GM12878 (cell line): ENCODE data around the gene PITPNC1. TPM values are rescaled to one million over a fixed set of nuclear protein-coding genes. Genes with fewer than 3 reads are reported as not detected.

Experiments
- ATAC-seq: fragments of 200-7000 bp; cut with Tn5 transposase; 3 replicates; pipeline ENCODE4 v1.9.1; 2020; ENCODE audit warnings: mild to moderate bottlenecking, moderate library complexity
- BruUV-seq: library from RNA; stranded (reverse); fragments of 400-500 nt; replicated peaks from 2 replicates; lab custom pipeline; 2021; lab: Mats Ljungman, UMichigan
- CTCF ChIA-PET: fragments of 300-600 bp; sonication (Branson Sonifier 250); formaldehyde crosslinking; extraction: SDS; loops from one replicate; lab custom pipeline; 2021; ENCODE audit warnings: inconsistent platforms; lab: Yijun Ruan, JAX
- POLR2A ChIA-PET: fragments of 350-600 bp; formaldehyde crosslinking; extraction: SDS; loops from one replicate; lab custom pipeline; 2021; ENCODE audit warnings: inconsistent platforms; lab: Charles Lee
- RAD21 ChIA-PET: fragments of 300-600 bp; sonication (Branson Sonifier 250); formaldehyde crosslinking; loops from one replicate; lab custom pipeline; 2023; ENCODE audit warnings: antibody characterized with exemption; ENCODE audit not compliant: unreplicated experiment; lab: Charles Lee
- SMC1A ChIA-PET: fragments of 300-600 bp; sonication (Branson Sonifier 250); formaldehyde crosslinking; loops from one replicate; lab custom pipeline; 2023; ENCODE audit not compliant: unreplicated experiment, uncharacterized antibody; lab: Charles Lee
- DNase-seq: peaks from one replicate; pipeline ENCODE4 v3.0.0-alpha.2; 2011; ENCODE audit warnings: low read depth, low spot score
- FAIRE-seq: peaks from 3 replicates; lab custom pipeline; 2011; peaks lifted over from hg19 to GRCh38; lab: Jason Lieb, UNC
- H2AFZ ChIP-seq: 2 replicates; pipeline ENCODE4 v1.6.0; 2011; ENCODE audit warnings: low read depth, low read length, control low read depth; ENCODE audit not compliant: control insufficient read depth
- H3K27ac ChIP-seq: 2 replicates; pipeline ENCODE4 v1.5.1; 2011; ENCODE audit warnings: control low read depth; ENCODE audit not compliant: control insufficient read depth, insufficient read depth
- H3K27me3 ChIP-seq, 2 experiments: replicated peaks in 1 of 2; 2 replicates each; pipeline versions ENCODE4 v1.6.0 to v1.6.1; 2011; ENCODE audit warnings: low read length in 1 of 2; ENCODE audit not compliant: control insufficient read depth in 2 of 2, insufficient read depth in 2 of 2
- H3K36me3 ChIP-seq, 2 experiments: 2 replicates each; pipeline ENCODE4 v1.5.1; 2011; ENCODE audit warnings: low read length in 1 of 2; ENCODE audit not compliant: control insufficient read depth in 2 of 2, insufficient read depth in 2 of 2
- H3K4me1 ChIP-seq: 2 replicates; pipeline ENCODE4 v1.6.1; 2011; ENCODE audit warnings: mild to moderate bottlenecking, low read length, moderate library complexity, mixed read lengths; ENCODE audit not compliant: control insufficient read depth, insufficient read depth
- H3K4me2 ChIP-seq: 2 replicates; pipeline ENCODE4 v1.6.0; 2011; ENCODE audit warnings: control low read depth; ENCODE audit not compliant: control insufficient read depth, insufficient read depth
- H3K4me3 ChIP-seq: fragments of 200-600 bp; sonication (generic); 2 replicates; pipeline ENCODE4 v1.5.1; 2016
- H3K79me2 ChIP-seq: 2 replicates; pipeline ENCODE4 v1.6.0; 2011; ENCODE audit warnings: low read length; ENCODE audit not compliant: control insufficient read depth, insufficient read depth
- H3K9ac ChIP-seq: 2 replicates; pipeline ENCODE4 v1.8.0; 2011; ENCODE audit warnings: low read length, control low read depth, mixed read lengths; ENCODE audit not compliant: control insufficient read depth, insufficient read depth
- H3K9me3 ChIP-seq: replicated peaks from 3 replicates; pipeline ENCODE4 v1.5.1; 2011; ENCODE audit warnings: mild to moderate bottlenecking, low read length; ENCODE audit not compliant: control insufficient read depth, insufficient read depth
- H4K20me1 ChIP-seq: 2 replicates; pipeline ENCODE4 v1.6.0; 2011; ENCODE audit not compliant: control insufficient read depth, insufficient read depth
- BCL3 ChIP-seq: IDR thresholded peaks from 2 replicates; pipeline ENCODE4 v1.6.1; 2011; ENCODE audit warnings: borderline replicate concordance, low read depth, mild to moderate bottlenecking, moderate library complexity, low read length; ENCODE audit not compliant: insufficient read depth, poor library complexity, severe bottlenecking
- EED ChIP-seq: sonication (generic); IDR thresholded peaks from 2 replicates; pipeline ENCODE4 v1.6.1; 2016; ENCODE audit warnings: antibody characterized with exemption, low read depth
- EGR1 ChIP-seq, 2 experiments: IDR thresholded peaks; 1 replicate in 1 of 2; 2 replicates in 1 of 2; pipeline ENCODE4 v1.6.1; 2011 to 2012; ENCODE audit warnings: low read depth in 2 of 2, low read length in 2 of 2, borderline replicate concordance in 1 of 2, mild to moderate bottlenecking in 1 of 2, moderate library complexity in 1 of 2
- FOXM1 ChIP-seq: IDR thresholded peaks from 2 replicates; pipeline ENCODE4 v1.6.1; 2012; ENCODE audit warnings: low read depth, mild to moderate bottlenecking, inconsistent platforms, low read length, moderate library complexity
- IKZF2 ChIP-seq, 2 experiments: fragments of 450-650 bp; IDR thresholded peaks; 2 replicates each; pipeline ENCODE4 v1.6.1; 2017; ENCODE audit warnings: mild to moderate bottlenecking in 2 of 2, moderate library complexity in 2 of 2
- MEF2B ChIP-seq: fragments of 450-650 bp; IDR thresholded peaks from 2 replicates; pipeline ENCODE4 v1.6.1; 2018; ENCODE audit warnings: mild to moderate bottlenecking, moderate library complexity; ENCODE audit not compliant: partially characterized antibody, poor library complexity, severe bottlenecking
- PML ChIP-seq: IDR thresholded peaks from 2 replicates; pipeline ENCODE4 v1.6.1; 2012; ENCODE audit warnings: low read length, inconsistent platforms
- RBBP5 ChIP-seq: fragments of 200-600 bp; sonication (generic); conservative IDR thresholded peaks from 2 replicates; pipeline ENCODE4 v1.6.1; 2016
- RELA ChIP-seq: fragments of 450-650 bp; IDR thresholded peaks from 2 replicates; pipeline ENCODE4 v1.8.0; 2014; ENCODE audit warnings: borderline replicate concordance; ENCODE audit not compliant: partially characterized antibody
- SKIL ChIP-seq: fragments of 450-650 bp; IDR thresholded peaks from 2 replicates; pipeline ENCODE4 v1.6.1; 2017; ENCODE audit warnings: mild to moderate bottlenecking, low read depth, inconsistent platforms; ENCODE audit not compliant: poor library complexity, severe bottlenecking
- SP1 ChIP-seq: IDR thresholded peaks from one replicate; pipeline ENCODE4 v1.6.1; 2011; ENCODE audit warnings: low read depth, low read length
- TBL1XR1 ChIP-seq: IDR thresholded peaks from 2 replicates; pipeline ENCODE4 v1.6.1; 2012; ENCODE audit warnings: low read depth, low read length, improper control_type of control experiment
- WRNIP1 ChIP-seq: IDR thresholded peaks from 2 replicates; pipeline ENCODE4 v1.6.1; 2011; ENCODE audit warnings: low read depth, low read length, improper control_type of control experiment, borderline replicate concordance
- ZNF217 ChIP-seq: fragments of 450-650 bp; IDR thresholded peaks from 2 replicates; pipeline ENCODE4 v1.6.1; 2017; ENCODE audit warnings: antibody characterized with exemption, mild to moderate bottlenecking
- ZSCAN29 ChIP-seq: fragments of 450-650 bp; IDR thresholded peaks from 2 replicates; pipeline ENCODE4 v1.6.1; 2017; ENCODE audit warnings: mild to moderate bottlenecking, moderate library complexity
- WGBS: methylation state at CpG from one replicate; pipeline ENCODE4 v1.1.6; 2016; ENCODE audit warnings: low lambda C conversion rate; ENCODE audit not compliant: insufficient replicate concordance, insufficient coverage; ENCODE audit errors: missing lambda C conversion rate; 5-methylcytosine and 5-hydroxymethylcytosine counted together
- in situ Hi-C: fragments of 300-500 bp; cut with MboI; formaldehyde crosslinking; loops from 9 replicates; pipeline ENCODE4 v1.14.3; 2018; ENCODE audit warnings: mixed read lengths
- intact Hi-C: fragments of 100-400 bp; cut with micrococcal nuclease; formaldehyde crosslinking; loops from one replicate; pipeline ENCODE4 v1.14.2; 2022; ENCODE audit not compliant: unreplicated experiment
- polyA plus RNA-seq, 11 experiments: library from polyadenylated mRNA; depleted of rRNA in 4 of 11; unstranded in 6 of 11; stranded (reverse) in 5 of 11; fragments of >200 nt; fragmentation: Nextera tagmentation in 4 of 11; fragmentation: Illumina TruSeq in 1 of 11; extraction: Ambion mirVana in 4 of 11; extraction: Trizol in 1 of 11; gene quantifications; 1 replicate in 1 of 11; 2 replicates in 10 of 11; pipeline versions ENCODE4 v1.2.1 to v1.2.3, GENCODE V29; 2011 to 2016; ENCODE audit warnings: inconsistent platforms in 2 of 11, missing spikeins in 2 of 11, low read depth in 1 of 11
- total RNA-seq, 4 experiments: library from RNA; depleted of rRNA in 3 of 4; stranded (reverse); fragments of >200 nt in 3 of 4; fragmentation: Illumina TruSeq in 1 of 4; extraction: Trizol in 1 of 4; gene quantifications; 2 replicates each; pipeline versions ENCODE4 v1.2.1 to v1.2.3, GENCODE V29; 2013 to 2021
- TF ChIP-seq, protein P1 (sequence below): fragments of 450-650 bp; IDR thresholded peaks from 2 replicates; pipeline ENCODE4 v1.6.1; 2016; ENCODE audit warnings: mild to moderate bottlenecking, moderate library complexity, borderline replicate concordance
- TF ChIP-seq, protein P2 (sequence below): IDR thresholded peaks from 2 replicates; pipeline ENCODE4 v1.6.1; 2011; ENCODE audit warnings: low read depth, mild to moderate bottlenecking, low read length, moderate library complexity, borderline replicate concordance; ENCODE audit errors: extremely low read depth

Gene PITPNC1
- total and polyA plus RNA-seq, 10 of the 15 experiments (the other 5 are each of a cell fraction or from before 2014, with no cell fraction given), result 12.2 to 62.4 (median 47.3) TPM

GRCh38 chr17:67588326-67588725 lies 211.2 kb downstream of the PITPNC1 start:
- Histone ChIP-seq H2AFZ (no peak overlapping the region), H3K4me3 (no peak overlapping the region), H3K9me3 (peaks cover 1% of the 10 kb centered on the region; the same call in 2 of the 3 replicates), H3K27me3 (no peaks in the 10 kb centered on the region; a peak in 1 of 4 replicates), H3K4me1 (peaks cover 4% of the 10 kb centered on the region), H3K36me3 (no peaks in the 10 kb centered on the region; a peak in 1 of 4 replicates), H4K20me1 (no peaks in the 10 kb centered on the region), H3K9ac (no peak overlapping the region), H3K4me2 (no peak overlapping the region), H3K79me2 (no peaks in the 10 kb centered on the region), H3K27ac (no peak overlapping the region)
- ChIA-PET CTCF (interaction anchor here (0.6 to 2.0 kb wide), 5 partner anchors 14 to 1789 kb away, joined by 3 to 8 read pairs (median 4); no protein-coding TSS in a partner anchor), POLR2A (interaction anchor here (0.5 to 1.5 kb wide), 3 partner anchors 8 to 10 kb away, joined by 3 to 6 read pairs (median 4); no protein-coding TSS in a partner anchor), SMC1A (interaction anchor here (0.6 to 2.0 kb wide), 11 partner anchors 8 to 511 kb away, joined by 3 to 10 read pairs (median 3); no protein-coding TSS in a partner anchor), RAD21 (interaction anchor here (1.9 kb wide), 1 partner anchor 9 kb away, joined by 10 read pairs; no protein-coding TSS in a partner anchor)
- no peak for DNase-seq
- intact Hi-C loops (no loop called here), in situ Hi-C loops (no loop called here)
- ATAC-seq, result no peak
- BruUV-seq, result no TSS peak
- FAIRE-seq, result no peak
- 79% methylated on average over 9 of the region's 9 CpGs for WGBS
- TF ChIP-seq ZNF217 (no peak), RELA (no peak), EED (no peak), IKZF2 (IDR thresholded peaks at IDR 0.05) (no peak), FOXM1 (no peak), ZSCAN29 (no peak), SKIL (no peak), SP1 (no peak), WRNIP1 (no peak), MEF2B (no peak), BCL3 (no peak), EGR1 (IDR thresholded peaks at IDR 0.05; ENCODE audit: borderline replicate concordance in 1 of 2, low read depth in 2 of 2, low read length in 2 of 2) (no peak), PML (no peak), TBL1XR1 (no peak), RBBP5 (no peak)
- TF ChIP-seq, protein P1, sequence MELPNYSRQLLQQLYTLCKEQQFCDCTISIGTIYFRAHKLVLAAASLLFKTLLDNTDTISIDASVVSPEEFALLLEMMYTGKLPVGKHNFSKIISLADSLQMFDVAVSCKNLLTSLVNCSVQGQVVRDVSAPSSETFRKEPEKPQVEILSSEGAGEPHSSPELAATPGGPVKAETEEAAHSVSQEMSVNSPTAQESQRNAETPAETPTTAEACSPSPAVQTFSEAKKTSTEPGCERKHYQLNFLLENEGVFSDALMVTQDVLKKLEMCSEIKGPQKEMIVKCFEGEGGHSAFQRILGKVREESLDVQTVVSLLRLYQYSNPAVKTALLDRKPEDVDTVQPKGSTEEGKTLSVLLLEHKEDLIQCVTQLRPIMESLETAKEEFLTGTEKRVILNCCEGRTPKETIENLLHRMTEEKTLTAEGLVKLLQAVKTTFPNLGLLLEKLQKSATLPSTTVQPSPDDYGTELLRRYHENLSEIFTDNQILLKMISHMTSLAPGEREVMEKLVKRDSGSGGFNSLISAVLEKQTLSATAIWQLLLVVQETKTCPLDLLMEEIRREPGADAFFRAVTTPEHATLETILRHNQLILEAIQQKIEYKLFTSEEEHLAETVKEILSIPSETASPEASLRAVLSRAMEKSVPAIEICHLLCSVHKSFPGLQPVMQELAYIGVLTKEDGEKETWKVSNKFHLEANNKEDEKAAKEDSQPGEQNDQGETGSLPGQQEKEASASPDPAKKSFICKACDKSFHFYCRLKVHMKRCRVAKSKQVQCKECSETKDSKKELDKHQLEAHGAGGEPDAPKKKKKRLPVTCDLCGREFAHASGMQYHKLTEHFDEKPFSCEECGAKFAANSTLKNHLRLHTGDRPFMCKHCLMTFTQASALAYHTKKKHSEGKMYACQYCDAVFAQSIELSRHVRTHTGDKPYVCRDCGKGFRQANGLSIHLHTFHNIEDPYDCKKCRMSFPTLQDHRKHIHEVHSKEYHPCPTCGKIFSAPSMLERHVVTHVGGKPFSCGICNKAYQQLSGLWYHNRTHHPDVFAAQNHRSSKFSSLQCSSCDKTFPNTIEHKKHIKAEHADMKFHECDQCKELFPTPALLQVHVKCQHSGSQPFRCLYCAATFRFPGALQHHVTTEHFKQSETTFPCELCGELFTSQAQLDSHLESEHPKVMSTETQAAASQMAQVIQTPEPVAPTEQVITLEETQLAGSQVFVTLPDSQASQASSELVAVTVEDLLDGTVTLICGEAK, result no peak
- TF ChIP-seq, protein P2, sequence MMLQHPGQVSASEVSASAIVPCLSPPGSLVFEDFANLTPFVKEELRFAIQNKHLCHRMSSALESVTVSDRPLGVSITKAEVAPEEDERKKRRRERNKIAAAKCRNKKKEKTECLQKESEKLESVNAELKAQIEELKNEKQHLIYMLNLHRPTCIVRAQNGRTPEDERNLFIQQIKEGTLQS, result no peak
